ENCODE measurements around the gene ADAMTS14.
A peak's percentile ranks its signal among the peaks of the same experiment; 100 is the strongest.
"Not testable (repeated sequence)": the region's sequence is repeated elsewhere in the genome, so short reads cannot be mapped to it uniquely, and the experiment has no call there.

The ADAMTS14 gene, protein sequence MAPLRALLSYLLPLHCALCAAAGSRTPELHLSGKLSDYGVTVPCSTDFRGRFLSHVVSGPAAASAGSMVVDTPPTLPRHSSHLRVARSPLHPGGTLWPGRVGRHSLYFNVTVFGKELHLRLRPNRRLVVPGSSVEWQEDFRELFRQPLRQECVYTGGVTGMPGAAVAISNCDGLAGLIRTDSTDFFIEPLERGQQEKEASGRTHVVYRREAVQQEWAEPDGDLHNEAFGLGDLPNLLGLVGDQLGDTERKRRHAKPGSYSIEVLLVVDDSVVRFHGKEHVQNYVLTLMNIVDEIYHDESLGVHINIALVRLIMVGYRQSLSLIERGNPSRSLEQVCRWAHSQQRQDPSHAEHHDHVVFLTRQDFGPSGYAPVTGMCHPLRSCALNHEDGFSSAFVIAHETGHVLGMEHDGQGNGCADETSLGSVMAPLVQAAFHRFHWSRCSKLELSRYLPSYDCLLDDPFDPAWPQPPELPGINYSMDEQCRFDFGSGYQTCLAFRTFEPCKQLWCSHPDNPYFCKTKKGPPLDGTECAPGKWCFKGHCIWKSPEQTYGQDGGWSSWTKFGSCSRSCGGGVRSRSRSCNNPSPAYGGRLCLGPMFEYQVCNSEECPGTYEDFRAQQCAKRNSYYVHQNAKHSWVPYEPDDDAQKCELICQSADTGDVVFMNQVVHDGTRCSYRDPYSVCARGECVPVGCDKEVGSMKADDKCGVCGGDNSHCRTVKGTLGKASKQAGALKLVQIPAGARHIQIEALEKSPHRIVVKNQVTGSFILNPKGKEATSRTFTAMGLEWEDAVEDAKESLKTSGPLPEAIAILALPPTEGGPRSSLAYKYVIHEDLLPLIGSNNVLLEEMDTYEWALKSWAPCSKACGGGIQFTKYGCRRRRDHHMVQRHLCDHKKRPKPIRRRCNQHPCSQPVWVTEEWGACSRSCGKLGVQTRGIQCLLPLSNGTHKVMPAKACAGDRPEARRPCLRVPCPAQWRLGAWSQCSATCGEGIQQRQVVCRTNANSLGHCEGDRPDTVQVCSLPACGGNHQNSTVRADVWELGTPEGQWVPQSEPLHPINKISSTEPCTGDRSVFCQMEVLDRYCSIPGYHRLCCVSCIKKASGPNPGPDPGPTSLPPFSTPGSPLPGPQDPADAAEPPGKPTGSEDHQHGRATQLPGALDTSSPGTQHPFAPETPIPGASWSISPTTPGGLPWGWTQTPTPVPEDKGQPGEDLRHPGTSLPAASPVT

DNA sequence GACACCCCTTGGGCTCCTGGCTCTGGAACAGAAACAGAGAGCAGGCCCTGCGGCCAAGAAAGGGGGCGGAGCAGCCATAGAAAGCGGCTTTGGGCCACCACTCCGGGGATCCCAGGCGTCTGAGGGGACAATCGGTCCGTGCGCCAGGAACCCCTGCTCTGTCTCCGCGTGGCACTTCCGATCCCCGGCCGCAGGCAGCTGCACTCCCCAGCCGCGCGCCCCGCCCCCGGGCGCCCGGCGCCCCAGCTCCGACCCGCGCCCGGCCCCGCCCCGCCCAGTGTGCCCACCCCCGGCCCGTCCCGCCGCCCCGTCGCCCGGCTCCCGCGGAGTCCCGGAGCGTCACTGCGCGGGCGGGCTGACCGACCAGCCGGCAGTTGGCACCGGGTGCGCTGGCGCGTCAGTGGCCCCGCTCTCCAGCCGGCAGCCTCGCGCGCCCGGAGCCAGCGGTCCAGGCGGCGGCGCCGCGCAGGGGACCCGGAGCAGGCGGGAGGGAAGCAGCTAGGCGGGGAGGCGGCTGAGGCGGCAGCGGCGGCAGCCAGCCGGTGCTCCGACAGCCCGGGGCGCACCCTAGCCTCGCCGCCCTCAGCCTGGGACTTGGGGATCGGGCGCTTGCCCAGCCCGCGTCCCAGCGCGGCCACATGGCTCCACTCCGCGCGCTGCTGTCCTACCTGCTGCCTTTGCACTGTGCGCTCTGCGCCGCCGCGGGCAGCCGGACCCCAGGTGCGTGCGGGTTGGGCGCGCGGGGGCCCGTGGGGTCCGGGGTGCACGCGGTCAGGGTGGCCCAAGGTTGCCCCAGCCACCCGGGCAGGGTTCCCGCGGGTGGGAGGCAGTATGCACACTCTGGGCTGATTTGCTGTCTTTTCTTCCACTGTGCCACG is at the start of gene ADAMTS14:
TSS of gene ADAMTS14 (plus strand) at position 342 of the 878 bp plus-strand sequence. CDS start at position 639, 297 bp downstream.
- DNase-seq (ENCODE audit: low read depth) = no peak

DNA sequence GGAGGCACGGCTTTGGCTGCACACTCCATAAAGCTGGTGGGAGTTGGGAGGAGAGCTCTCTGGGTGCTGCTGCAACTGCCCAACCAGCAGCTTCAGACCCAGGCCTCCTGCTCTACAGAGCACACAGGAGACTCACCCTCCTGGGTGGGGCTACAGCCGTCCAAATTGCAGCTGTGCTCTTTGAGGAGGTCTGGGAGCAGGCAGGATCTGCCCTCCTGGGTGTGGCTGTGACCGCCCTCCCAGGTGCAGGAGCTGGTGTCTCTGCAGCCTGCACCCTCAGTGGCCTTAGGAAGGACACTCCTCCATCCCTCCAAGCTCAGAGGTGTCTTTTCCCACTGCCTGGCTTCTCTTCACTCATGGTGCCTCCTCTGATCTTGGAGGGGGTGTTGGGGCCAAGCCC is 49.8 kb upstream of the ADAMTS14 start:
- DNase-seq (ENCODE audit: low read depth) = no peak

DNA sequence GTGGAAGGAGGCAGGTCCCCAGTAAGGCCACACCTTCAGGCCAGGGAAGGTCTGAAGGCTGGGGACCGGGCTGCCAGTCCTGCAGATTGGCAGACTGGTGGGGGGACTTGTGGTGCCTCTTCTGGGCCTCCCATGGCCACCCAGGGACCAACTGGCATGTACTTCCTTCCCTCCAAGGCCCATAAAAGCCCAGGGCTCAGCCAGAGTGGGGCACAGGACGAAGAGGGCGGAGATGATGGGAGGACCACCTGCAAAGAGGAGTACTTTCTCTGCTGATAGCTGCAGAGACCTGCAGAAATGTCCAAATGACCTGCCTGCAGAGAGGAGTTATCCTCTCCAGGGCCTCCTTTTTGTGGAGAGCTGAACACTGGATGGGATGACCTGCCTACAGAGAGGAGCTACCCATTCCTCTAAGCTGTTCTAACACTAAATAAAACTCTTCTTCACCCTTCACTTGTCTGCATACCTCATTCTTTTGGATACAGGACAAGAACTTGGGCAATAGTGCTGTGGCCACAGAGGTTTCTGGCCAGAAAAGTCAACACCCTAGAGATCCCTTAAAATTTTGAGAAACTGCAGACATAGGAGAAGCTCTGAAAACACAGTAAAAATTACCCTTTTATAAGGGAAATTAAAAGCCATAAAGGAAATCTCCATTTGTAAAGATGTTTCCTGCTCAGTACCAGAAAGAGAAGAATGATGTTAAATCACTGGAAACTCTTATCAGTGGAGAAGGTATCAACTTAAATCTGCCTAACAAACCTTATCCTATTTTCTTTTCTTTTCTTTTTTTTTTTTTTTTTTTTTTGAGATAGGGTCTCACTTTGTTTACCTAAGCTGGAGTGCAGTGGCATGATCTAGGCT is 49.1 kb upstream of the ADAMTS14 start:
- peak; percentile 69 for DNase-seq (ENCODE audit: low read depth)

DNA sequence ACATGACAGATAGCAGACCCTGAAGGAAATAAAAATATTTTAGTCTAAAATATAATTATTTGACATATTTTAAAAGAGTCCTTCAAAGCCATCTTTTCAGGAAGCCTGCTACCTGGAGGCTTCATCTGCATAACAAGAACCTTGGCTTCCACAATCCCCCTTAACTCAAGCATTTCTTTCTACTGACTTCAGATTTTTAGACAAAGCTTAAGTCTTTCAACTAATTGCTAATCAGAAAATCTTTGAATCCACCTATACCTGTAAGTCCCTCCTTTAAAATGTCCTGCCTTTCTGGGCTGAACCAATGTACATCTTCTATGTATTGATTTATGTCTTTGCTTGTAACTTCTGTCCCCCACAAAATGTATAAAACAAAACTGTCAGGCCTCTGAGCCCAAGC is 46.2 kb upstream of the ADAMTS14 start:
- no peak for DNase-seq (ENCODE audit: low read depth)

DNA sequence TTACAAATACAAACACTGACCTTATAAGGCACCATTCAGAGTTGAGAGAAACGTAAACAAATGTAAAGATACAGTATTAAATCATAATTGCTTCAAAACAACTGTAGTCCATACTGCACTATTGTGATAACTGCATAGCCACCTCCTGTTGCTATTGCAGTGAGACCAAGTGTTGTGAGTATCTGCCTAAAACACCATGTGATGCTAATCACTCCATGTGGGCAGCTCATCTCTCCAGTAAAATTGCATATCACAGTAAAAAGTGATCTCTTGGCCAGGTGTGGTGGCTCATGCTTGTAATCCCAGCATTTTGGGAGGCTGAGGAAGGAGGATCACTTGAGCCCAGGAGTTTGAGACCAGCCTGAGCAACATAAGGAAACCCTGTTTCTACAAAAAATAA is 43.0 kb upstream of the ADAMTS14 start:
- DNase-seq (ENCODE audit: low read depth) = no peak

DNA sequence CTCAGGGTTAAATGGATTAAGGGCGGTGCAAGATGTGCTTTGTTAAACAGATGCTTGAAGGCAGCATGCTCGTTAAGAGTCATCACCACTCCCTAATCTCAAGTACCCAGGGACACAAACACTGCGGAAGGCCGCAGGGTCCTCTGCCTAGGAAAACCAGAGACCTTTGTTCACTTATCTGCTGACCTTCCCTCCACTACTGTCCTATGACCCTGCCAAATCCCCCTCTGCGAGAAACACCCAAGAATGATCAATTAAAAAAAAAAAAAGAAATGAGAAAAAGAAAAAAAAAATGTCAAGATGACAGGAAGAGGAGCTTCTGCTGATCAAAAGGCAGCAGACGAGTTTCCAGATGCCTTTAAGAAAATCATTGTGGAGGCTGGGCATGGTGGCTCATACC is 40.6 kb upstream of the ADAMTS14 start:
- not testable (repeated sequence) for DNase-seq (ENCODE audit: low read depth)

DNA sequence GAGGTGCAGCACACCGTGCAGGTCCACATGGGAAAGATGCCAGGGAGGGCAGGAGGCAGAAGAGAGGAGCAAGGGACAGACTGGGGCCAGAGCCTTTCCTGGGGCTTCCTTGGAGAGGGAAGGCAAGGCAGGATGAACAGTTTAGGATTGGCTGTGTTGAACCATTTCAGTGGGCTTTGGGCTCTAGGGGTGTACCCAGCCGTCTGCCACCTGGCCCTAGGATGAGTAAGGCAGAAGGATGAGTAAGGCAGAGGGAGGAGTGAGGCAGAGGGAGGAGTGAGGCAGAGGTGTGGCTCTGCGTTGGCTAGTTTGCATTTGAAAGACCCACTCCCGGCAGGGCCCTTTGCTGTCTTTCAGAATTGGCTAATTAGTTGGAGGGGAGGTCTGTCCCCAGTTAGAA is 38.3 kb upstream of the ADAMTS14 start:
- no peak for DNase-seq (ENCODE audit: low read depth)

DNA sequence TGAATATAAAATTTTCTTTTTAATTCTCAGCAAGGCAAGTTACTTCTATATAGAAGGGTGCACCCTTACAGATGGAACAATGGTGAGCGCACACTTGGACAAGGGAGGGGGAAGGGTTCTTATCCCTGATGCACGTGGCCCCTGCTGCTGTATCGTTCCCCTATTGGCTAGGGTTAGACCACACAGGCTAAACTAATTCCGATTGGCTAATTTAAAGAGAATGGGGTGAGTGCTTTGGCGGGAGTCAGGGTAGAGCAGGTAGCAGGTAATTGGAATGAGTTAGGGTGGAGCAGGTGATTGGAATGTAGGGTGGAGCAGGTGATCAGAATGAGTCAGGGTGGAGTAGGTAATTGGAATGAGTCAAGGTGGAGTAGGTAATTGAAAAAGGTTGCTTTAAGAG is 37.8 kb upstream of the ADAMTS14 start:
- not testable (repeated sequence) for DNase-seq (ENCODE audit: low read depth)

DNA sequence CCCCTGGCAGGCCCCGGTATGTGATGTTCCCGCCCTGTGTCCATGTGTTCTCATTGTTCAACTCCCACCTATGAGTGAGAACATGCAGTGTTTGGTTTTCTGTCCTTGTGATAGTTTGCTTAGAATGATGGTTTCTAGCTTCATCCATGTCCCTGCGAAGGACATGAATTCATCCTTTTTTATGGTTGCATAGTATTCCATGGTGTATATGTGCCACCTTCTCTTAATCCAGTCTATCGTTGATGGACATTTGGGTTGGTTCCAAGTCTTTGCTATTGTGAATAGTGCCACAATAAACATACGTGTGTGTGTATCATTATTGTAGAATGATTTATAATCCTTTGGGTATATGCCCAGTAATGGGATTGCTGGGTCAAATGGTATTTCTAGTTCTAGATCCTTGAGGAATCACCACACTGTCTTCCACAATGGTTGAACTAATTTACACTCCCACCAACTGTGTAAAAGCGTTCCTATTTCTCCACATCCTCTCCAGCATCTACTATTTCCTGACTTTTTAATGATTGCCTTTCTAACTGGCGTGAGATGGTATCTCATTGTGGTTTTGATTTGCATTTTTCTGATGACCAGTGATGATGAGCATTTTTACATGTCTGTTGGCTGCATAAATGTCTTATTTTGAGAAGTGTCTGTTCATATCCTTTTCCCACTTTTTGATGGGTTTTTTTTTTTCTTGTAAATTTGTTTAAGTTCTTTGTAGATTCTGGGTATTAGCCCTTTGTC is 32.5 kb upstream of the ADAMTS14 start:
- not testable (repeated sequence) for DNase-seq (ENCODE audit: low read depth)

DNA sequence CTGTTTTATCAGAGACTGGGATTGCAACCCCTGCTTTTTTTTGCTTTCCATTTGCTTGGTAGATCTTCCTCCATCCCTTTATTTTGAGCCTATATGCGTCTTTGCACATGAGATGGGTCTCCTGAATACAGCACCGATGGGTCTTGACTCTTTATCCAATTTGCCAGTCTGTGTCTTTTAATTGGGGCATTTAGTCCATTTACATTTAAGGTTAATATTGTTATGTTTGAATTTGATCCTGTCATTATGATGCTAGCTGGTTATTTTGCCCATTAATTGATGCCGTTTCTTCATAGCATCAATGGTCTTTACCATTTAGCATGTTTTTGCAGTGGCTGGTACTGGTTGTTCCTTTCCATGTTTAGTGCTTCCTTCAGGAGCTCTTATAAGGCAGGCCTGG is 29.0 kb upstream of the ADAMTS14 start:
- not testable (repeated sequence) for DNase-seq (ENCODE audit: low read depth)

DNA sequence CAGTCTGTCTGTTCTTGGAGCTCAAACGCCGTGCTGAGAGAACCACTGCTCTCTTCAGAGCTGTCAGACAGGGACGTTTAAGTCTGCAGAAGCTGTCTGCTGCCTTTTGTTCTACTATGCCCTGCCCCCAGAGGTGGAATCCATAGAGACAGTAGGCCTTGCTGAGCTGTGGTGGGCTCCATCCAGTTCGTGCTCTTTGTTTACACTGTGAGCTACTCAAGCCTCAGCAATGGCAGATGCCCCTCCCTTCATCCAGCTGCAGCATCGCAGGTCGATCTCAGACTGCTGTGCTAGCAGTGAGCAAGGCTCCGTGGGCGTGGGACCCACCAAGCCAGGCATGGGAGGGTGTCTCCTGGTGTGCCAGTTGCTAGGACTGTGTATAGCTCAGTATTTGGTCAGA is 27.3 kb upstream of the ADAMTS14 start:
- DNase-seq (ENCODE audit: low read depth) = not testable (repeated sequence)

DNA sequence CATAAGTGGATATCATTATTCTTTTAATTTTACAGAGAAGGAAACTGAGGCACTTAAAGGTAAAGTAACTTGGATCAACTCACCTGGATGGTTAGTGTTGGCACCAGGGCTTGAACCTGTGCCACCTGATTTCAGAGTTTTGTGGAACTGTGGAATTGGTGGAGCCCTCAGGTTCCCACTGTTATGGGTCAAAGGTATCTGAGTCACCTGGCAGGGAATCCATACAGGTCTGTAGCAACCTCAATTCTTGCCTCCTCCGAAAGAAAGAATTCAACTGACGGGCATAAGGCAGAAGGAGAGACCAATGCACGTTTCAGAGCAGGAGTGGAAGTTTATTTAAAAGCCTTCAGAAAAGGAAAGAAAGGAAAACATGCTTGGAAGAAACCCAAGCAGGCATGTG is 25.2 kb upstream of the ADAMTS14 start:
- DNase-seq (ENCODE audit: low read depth) = no peak

DNA sequence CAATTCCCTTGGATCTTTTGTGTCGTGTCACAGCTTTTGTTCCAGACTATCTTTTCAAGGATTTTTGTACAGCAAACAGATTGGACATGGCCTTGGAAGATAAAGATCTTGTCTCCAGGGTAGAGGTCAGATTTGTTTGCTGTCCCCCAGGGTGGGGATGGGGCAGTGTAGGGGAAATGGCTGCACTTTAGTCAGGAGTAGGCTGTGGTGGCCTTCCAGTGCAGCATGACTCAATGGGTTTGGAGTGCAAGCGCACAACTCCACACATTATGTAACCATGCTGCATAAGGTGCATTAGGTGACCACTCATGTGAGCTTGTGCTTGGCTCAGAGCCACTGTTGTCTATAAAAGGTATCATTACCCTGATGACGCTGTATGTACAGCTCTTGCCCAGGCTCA is 23.9 kb upstream of the ADAMTS14 start:
- DNase-seq (ENCODE audit: low read depth) = no peak

DNA sequence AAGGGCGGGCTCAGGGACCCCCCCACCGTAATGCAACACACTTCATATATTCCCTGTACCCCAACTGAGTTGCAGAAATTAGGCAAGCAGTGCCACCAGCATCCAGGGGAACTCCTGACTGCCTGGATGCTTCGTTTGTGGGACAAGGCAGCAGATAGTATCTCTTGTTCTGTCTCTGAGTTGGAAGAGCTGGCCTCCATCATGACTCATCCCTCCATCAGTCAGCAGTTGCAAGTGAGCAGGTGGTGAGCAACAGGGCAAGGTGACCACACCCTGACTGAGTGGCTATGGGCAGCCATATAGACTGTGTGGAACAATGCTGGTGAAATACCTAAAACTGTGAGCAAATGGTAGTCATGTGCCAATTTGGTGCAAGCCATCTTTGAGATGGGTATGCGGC is 22.8 kb upstream of the ADAMTS14 start:
- peak; percentile 52 for DNase-seq (ENCODE audit: low read depth)

DNA sequence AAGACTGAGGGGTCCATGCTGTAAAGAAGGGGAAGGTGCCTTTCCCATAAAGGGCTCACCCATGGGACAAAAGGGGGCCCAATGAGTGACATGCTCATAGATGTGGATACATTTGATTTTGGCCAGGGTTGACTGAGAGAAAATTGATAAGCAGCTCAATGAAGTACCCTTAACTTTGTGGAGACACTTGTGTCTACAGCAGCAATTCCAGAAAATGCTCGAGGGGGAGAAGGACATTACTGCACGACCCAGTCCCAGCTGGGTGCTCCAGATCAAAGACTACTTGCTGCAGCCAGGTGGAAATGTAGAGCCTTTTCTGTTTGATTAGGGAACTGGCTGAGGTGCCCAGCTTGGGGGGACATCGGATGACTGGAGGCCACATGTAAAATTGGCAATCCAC is 22.2 kb upstream of the ADAMTS14 start:
- DNase-seq (ENCODE audit: low read depth) = no peak

DNA sequence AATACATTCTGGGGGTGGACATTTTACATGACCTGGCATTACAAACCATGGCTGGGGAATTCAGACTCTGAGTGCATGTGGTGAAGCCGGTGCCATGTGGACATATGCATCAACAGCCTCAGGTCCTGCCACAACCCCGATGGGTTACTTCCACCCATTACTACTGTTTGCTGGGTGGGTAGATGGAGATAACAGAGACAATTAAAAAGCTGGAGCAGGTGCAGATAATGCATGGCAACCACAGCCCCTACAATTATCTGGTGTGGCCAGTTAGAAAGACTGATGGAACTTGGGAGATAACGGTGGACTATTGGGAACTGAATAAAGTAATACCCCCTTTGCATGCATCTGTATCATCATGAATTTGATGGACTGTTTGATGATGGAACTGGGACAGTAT is 21.6 kb upstream of the ADAMTS14 start:
- DNase-seq (ENCODE audit: low read depth) = no peak

DNA sequence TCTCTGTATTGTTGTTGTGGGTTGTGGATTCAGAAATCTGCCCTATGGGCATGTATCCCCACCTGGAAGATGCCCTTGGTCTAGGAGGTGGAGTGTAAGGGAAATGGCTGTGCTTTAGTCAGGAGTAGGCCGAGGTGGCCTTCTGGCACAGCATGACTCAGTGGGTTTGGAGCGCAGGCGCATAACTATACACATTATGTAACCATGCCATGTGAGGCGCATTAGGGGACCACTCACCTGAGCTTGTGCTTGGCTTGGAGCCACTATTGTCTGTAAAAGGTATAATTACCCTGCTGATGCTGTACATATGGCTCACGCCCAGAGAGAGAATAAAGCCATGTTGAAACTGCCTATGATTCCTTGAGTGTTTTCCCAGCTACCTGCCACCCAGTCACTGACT is 20.6 kb upstream of the ADAMTS14 start:
- no peak for DNase-seq (ENCODE audit: low read depth)

DNA sequence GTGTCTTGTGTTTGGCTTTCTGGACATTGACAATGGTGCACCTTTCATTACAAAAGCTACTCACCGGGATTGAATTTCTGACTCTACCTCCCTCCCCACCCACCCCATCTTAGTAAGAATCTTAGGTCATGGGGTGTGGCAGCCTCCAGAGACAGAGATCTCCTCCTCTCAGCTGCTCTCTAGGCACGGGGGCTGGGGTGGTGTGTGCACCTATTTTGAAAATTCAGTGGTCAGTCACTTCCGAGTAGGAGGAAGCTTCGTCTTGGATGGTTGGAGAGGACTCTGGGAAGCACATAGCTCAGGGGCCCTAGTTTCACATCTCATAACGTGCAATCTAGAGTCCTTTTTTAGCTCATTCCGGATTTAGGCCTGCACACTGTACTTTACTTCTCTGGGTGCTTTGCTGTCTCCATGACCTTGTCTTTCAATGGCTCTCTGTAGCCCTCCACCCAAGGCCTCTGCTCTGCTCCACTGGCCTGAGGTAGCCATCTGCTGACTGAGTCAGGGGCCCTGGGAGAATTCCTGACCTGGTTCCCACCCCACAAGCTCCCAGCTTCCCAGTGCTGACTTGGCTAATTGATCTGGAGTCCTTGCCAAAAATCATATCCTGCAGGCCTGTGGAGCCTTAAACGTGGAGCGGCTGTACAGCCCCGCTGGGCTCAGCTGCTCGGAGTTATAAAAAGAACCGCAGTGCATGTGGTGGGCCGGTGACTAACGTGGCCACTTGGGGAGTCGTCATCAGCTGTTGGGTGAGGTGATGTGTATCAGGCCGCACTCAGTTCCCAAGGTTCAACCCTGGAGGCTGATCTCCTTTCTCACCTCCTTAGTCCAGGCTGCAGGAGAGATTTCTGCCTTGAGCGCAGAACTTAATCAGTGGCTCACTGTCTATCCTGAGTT is 19.3 kb upstream of the ADAMTS14 start:
- DNase-seq (ENCODE audit: low read depth) = peak; percentile 99

DNA sequence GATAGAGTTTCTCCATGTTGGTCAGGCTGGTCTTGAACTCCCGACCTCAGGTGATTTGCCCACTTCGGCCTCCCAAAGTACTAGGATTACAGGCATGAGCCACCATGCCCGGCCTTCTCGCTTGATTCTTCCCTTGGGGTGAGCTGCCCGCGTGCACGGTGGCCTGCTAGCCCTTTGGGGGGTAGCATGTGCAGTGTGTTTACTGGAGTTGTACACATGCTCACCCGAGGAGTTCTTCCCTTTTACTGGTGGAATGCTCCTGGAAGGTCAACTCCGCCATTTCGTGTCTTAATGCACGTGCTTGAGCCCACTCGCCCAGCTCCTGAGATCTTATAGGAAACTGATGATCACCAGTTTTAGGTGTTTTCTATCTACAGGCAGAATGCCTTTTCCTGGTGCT is 17.0 kb upstream of the ADAMTS14 start:
- DNase-seq (ENCODE audit: low read depth) = no peak
